Activated CD4-positive, alpha-beta T cell treated with anti-CD3 and anti-CD28 coated beads, Interleukin-2, amount 10 ng/mL, durations not matched to agents 7 days and 5 days (primary cell): Measurements from ENCODE around the gene ANO6. TPM values are rescaled to one million over a fixed set of nuclear protein-coding genes. Genes with fewer than 3 reads are reported as not detected.

Experiments used
- CTCF ChIA-PET: fragments of 350-600 bp; sonication (Branson Sonifier 250); formaldehyde crosslinking; loops from one replicate; lab custom pipeline; 2021; ENCODE audit warnings: antibody characterized with exemption; lab: Charles Lee
- POLR2A ChIA-PET: fragments of 350-600 bp; sonication (Branson Sonifier 250); formaldehyde crosslinking; loops from one replicate; lab custom pipeline; 2021; ENCODE audit warnings: antibody characterized with exemption; lab: Charles Lee
- DNase-seq: peaks from one replicate; pipeline ENCODE4 v3.0.0-alpha.2; 2020
- H3K27ac Mint-ChIP-seq: one replicate; pipeline ENCODE4 v1.8.0; 2021; ENCODE audit warnings: mild to moderate bottlenecking, moderate library complexity, mixed read lengths
- H3K27me3 Mint-ChIP-seq: one replicate; pipeline ENCODE4 v1.8.0; 2021; ENCODE audit warnings: mixed read lengths
- H3K36me3 Mint-ChIP-seq: one replicate; pipeline ENCODE4 v1.8.0; 2021; ENCODE audit warnings: low read depth, mixed read lengths
- H3K4me1 Mint-ChIP-seq: one replicate; pipeline ENCODE4 v1.8.0; 2021; ENCODE audit warnings: mixed read lengths
- H3K4me3 Mint-ChIP-seq: one replicate; pipeline ENCODE4 v1.8.0; 2021; ENCODE audit warnings: mild to moderate bottlenecking, moderate library complexity, mixed read lengths
- H3K9me3 Mint-ChIP-seq: one replicate; pipeline ENCODE4 v1.8.0; 2021; ENCODE audit warnings: mixed read lengths
- total RNA-seq, 2 experiments: library from RNA; stranded (reverse); gene quantifications; one replicate each; pipeline ENCODE4 v1.2.3, GENCODE V29; 2021

Gene ANO6
- total RNA-seq, 2 experiments from 2014 or later: 27.3 to 32.0 TPM

GRCh38 chr12:45336762-45337596, 121.1 kb downstream of the ANO6 start:
- Mint-ChIP-seq H3K27me3 (no peaks in the 10 kb centered on the region), H3K36me3 (peaks cover 9% of the 10 kb centered on the region), H3K27ac (no peak overlapping the region), H3K9me3 (no peaks in the 10 kb centered on the region), H3K4me3 (no peak overlapping the region), H3K4me1 (no peaks in the 10 kb centered on the region)
- ChIA-PET POLR2A (no interaction called here), CTCF (interaction anchor here (1.0 to 1.1 kb wide), 2 partner anchors 9 to 13 kb away, joined by 3 to 4 read pairs; no protein-coding TSS in a partner anchor)
- DNase-seq: no peak

DNA sequence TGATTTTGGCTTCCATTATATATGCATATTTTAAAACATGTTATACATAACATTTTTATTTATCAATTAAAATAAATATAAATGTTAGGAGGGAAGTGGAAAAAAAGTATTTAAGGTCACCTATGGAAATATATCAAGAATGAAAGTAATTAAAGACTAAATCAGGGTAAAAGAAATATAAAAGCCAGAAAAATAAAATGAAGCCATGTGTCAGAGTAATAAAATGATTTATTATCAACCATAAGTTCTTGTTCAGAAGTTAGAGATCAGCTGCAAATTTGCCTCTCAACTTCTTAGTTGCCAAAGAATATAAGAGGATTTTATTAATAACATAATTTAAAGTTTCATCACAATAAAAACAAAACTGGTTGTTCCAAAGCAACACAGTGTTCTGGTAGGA, 121.9 kb downstream of the ANO6 start:
- H3K4me1 Mint-ChIP-seq: no peaks in the 10 kb centered on the region
- peaks cover 4% of the 10 kb centered on the region for H3K36me3 Mint-ChIP-seq
- H3K4me3 Mint-ChIP-seq: no peak overlapping the region
- no peak overlapping the region for H3K27ac Mint-ChIP-seq
- ChIA-PET CTCF (interaction anchor here (1.0 kb wide), 1 partner anchor 8 kb away, joined by 4 read pairs; no protein-coding TSS in a partner anchor), POLR2A (no interaction called here)
- no peaks in the 10 kb centered on the region for H3K9me3 Mint-ChIP-seq
- DNase-seq: no peak
- no peaks in the 10 kb centered on the region for H3K27me3 Mint-ChIP-seq

GRCh38 chr12:45338272-45338671, 122.4 kb downstream of the ANO6 start:
- ChIA-PET POLR2A (no interaction called here), CTCF (interaction anchor here (0.6 to 1.0 kb wide), 2 partner anchors 8 to 15 kb away, joined by 3 to 4 read pairs; no protein-coding TSS in a partner anchor)
- H3K9me3 Mint-ChIP-seq: no peaks in the 10 kb centered on the region
- no peaks in the 10 kb centered on the region for H3K27me3 Mint-ChIP-seq
- H3K36me3 Mint-ChIP-seq: peaks cover 4% of the 10 kb centered on the region
- no peak overlapping the region for H3K27ac Mint-ChIP-seq
- no peak for DNase-seq
- no peak overlapping the region for H3K4me3 Mint-ChIP-seq
- no peaks in the 10 kb centered on the region for H3K4me1 Mint-ChIP-seq

DNA sequence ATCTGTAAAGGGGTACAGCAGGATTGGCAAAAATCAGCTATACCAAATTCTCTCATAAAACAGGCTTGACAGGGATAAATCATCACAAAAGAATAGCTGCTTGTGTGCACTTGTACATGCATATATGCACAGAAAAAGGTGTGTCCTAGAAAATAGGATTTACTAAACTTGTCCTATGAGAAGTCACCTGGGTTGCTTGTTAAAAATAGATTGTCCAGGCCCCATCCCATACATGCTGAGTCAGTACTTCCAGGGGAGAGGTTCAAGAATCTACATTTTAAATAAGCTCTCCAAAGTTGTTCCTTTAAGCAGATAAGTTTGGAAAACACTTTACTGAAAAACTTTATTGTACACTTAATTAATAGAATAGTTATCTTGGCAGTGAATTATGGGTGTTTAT, 123.1 kb downstream of the ANO6 start:
- POLR2A ChIA-PET: no interaction called here
- no peaks in the 10 kb centered on the region for H3K9me3 Mint-ChIP-seq
- peaks cover 4% of the 10 kb centered on the region for H3K36me3 Mint-ChIP-seq
- no peak overlapping the region for H3K4me3 Mint-ChIP-seq
- H3K27ac Mint-ChIP-seq: no peak overlapping the region
- no peaks in the 10 kb centered on the region for H3K4me1 Mint-ChIP-seq
- CTCF ChIA-PET: interaction anchor here (0.7 kb wide), 1 partner anchor 19 kb away, joined by 3 read pairs; no protein-coding TSS in a partner anchor
- no peak for DNase-seq
- no peaks in the 10 kb centered on the region for H3K27me3 Mint-ChIP-seq

DNA sequence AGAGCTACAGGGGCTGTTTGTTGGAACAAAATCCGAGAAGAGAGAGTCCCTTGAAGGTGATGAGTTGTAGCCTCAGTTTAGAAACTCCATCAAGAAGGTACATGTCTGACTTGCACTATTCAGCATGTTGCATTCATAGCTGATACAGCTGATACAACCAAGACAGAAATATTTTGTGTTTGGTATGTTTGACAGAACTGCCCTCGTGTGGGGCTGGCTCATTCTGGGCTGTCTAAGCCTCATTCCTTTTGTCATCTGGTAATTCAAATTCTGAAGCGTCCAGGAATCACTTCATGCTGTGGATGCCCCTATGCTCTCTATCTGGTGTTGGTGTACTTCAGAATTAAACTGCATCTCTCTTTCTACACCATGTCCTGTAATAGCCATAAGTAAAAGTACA, 126.3 kb downstream of the ANO6 start:
- DNase-seq: no peak
- H3K4me1 Mint-ChIP-seq: no peaks in the 10 kb centered on the region
- POLR2A ChIA-PET: no interaction called here
- CTCF ChIA-PET: interaction anchor here (1.6 kb wide), 1 partner anchor 10 kb away, joined by 3 read pairs; no protein-coding TSS in a partner anchor
- no peak overlapping the region for H3K27ac Mint-ChIP-seq
- H3K4me3 Mint-ChIP-seq: no peak overlapping the region
- H3K9me3 Mint-ChIP-seq: no peaks in the 10 kb centered on the region
- H3K36me3 Mint-ChIP-seq: peaks cover 4% of the 10 kb centered on the region
- H3K27me3 Mint-ChIP-seq: no peaks in the 10 kb centered on the region

- no peaks in the 10 kb centered on the region for H3K27me3 Mint-ChIP-seq
- POLR2A ChIA-PET: no interaction called here
These were observed 127.0 kb downstream of the ANO6 start for GRCh38 chr12:45342848-45343247.

GRCh38 chr12:45343269-45344051, 127.6 kb downstream of the ANO6 start:
- ChIA-PET POLR2A (no interaction called here), CTCF (interaction anchor here (0.5 to 1.5 kb wide), 3 partner anchors 9 to 92 kb away, joined by 3 to 7 read pairs (median 4); no protein-coding TSS in a partner anchor)
- no peak for DNase-seq
- Mint-ChIP-seq H3K4me1 (no peaks in the 10 kb centered on the region), H3K9me3 (no peaks in the 10 kb centered on the region), H3K27me3 (no peaks in the 10 kb centered on the region), H3K27ac (no peak overlapping the region), H3K4me3 (no peak overlapping the region), H3K36me3 (peaks cover 12% of the 10 kb centered on the region)

More at GRCh38 chr12:45342848-45343247, 127.0 kb downstream of the ANO6 start:
- no peak for DNase-seq
- peaks cover 6% of the 10 kb centered on the region for H3K36me3 Mint-ChIP-seq
- H3K4me1 Mint-ChIP-seq: no peaks in the 10 kb centered on the region
- CTCF ChIA-PET: interaction anchor here (1.0 to 1.5 kb wide), 2 partner anchors 9 to 12 kb away, joined by 4 to 7 read pairs; no protein-coding TSS in a partner anchor
- no peak overlapping the region for H3K4me3 Mint-ChIP-seq
- H3K27ac Mint-ChIP-seq: no peak overlapping the region
- no peaks in the 10 kb centered on the region for H3K9me3 Mint-ChIP-seq

DNA sequence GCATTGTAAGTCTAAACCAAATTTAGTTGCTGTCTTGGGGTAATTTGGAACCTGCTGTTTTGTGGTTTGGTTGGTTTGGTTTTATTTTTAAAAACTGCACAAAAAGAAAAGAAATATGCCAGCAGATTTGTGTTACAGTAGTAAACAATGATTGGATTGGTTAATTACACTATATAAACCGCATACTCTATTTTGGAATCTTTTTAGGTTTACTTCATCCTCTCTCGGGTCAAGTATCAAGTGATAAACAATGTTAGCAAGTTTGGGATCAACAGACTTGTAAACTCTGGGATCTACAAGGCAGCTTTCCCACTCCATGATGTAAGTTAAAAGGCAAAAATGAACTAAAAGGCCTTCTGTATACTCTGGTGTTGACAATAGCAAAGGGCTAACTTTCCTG, 132.4 kb downstream of the ANO6 start:
- CTCF ChIA-PET: no interaction called here
- no peaks in the 10 kb centered on the region for H3K27me3 Mint-ChIP-seq
- POLR2A ChIA-PET: no interaction called here
- no peak for DNase-seq
- H3K9me3 Mint-ChIP-seq: peaks cover 3% of the 10 kb centered on the region
- H3K4me1 Mint-ChIP-seq: no peaks in the 10 kb centered on the region
- no peak overlapping the region for H3K4me3 Mint-ChIP-seq
- H3K36me3 Mint-ChIP-seq: peaks cover 44% of the 10 kb centered on the region
- no peak overlapping the region for H3K27ac Mint-ChIP-seq

DNA sequence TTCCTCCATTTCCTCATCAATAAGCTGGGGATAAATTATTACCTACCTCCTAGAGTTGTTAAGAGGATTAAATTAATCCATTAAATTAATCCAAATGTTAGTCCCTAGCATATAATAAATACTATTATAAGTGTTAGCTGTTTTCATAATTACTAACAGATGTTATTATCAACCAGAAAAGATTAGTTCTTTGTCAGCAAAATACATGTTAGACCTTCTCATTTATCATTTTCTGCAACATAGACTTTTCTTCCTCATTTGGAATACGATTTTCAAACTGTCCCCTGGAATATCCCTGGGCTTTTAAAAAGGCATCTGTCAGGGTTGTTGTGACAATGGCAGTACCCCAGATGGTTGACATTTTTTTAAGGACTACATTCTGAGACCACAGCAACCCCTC, 133.1 kb downstream of the ANO6 start:
- Mint-ChIP-seq H3K9me3 (peaks cover 3% of the 10 kb centered on the region), H3K4me3 (no peak overlapping the region), H3K27me3 (no peaks in the 10 kb centered on the region), H3K4me1 (peaks cover 5% of the 10 kb centered on the region), H3K27ac (no peak overlapping the region), H3K36me3 (peaks cover 48% of the 10 kb centered on the region)
- ChIA-PET CTCF (no interaction called here), POLR2A (no interaction called here)
- DNase-seq: no peak

GRCh38 chr12:45349916-45350315, 134.0 kb downstream of the ANO6 start:
- peaks cover 52% of the 10 kb centered on the region for H3K36me3 Mint-ChIP-seq
- POLR2A ChIA-PET: no interaction called here
- CTCF ChIA-PET: no interaction called here

DNA sequence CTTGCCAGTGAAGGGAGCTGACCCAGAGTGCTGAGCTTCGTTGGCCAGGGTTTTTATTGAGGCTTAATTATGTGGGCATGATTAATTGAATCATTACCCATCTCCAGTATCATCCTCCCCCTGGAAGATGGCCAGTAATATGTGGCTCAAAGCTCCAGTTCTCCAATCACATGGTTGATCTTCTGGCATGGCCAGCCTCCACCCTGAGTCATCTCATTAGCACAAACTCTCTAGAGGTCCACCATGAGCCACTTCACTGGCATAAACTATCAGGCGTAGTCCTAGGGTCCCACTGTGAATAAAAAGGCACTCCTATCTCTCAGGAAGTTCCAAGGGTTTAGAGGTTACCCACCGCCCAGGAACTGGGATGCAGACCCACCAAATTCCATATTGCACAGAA, 135.0 kb downstream of the ANO6 start:
- CTCF ChIA-PET: no interaction called here
- Mint-ChIP-seq H3K36me3 (peaks cover 60% of the 10 kb centered on the region), H3K27ac (no peak overlapping the region), H3K4me3 (no peak overlapping the region), H3K27me3 (no peaks in the 10 kb centered on the region), H3K9me3 (peaks cover 3% of the 10 kb centered on the region), H3K4me1 (peaks cover 12% of the 10 kb centered on the region)
- no peak for DNase-seq
- POLR2A ChIA-PET: no interaction called here

More at GRCh38 chr12:45349916-45350315, 134.0 kb downstream of the ANO6 start:
- Mint-ChIP-seq H3K9me3 (peaks cover 3% of the 10 kb centered on the region), H3K27me3 (no peaks in the 10 kb centered on the region), H3K27ac (no peak overlapping the region), H3K4me1 (peaks cover 12% of the 10 kb centered on the region), H3K4me3 (no peak overlapping the region)
- DNase-seq: no peak

- Mint-ChIP-seq H3K9me3 (peaks cover 3% of the 10 kb centered on the region), H3K27me3 (no peaks in the 10 kb centered on the region), H3K4me1 (peaks cover 12% of the 10 kb centered on the region), H3K36me3 (peaks cover 58% of the 10 kb centered on the region), H3K4me3 (no peak overlapping the region), H3K27ac (no peak overlapping the region)
- ChIA-PET CTCF (interaction anchor here (0.7 to 0.9 kb wide), 3 partner anchors 9 to 80 kb away, joined by 3 to 7 read pairs (median 4); no protein-coding TSS in a partner anchor), POLR2A (no interaction called here)
- DNase-seq: no peak
These were observed 136.2 kb downstream of the ANO6 start for GRCh38 chr12:45351921-45352670.
